ENCODE data around the gene RNF213. TPM values are rescaled to one million over a fixed set of nuclear protein-coding genes. Genes with fewer than 3 reads are reported as not detected.

Gene RNF213
- total and polyA plus RNA-seq, 12 donors, result 51.1 to 182 (median 122) TPM

GRCh38 chr17:80217703-80218362, 42.8 kb upstream of the RNF213 start:
- H3K27me3 ChIP-seq, result no peaks in the 10 kb centered on the region
- 92 to 100% (median 96%) methylated on average over 2 to 13 of the region's 13 CpGs for WGBS, 4 donors
- intact Hi-C loops (cut with DNase I), result loop anchor here in 1 of 2 donors (5.0 kb wide), 1 partner anchor 66 kb away; no protein-coding TSS in a partner anchor
- H3K9me3 ChIP-seq (replicated peaks in 1 of 3), result no peaks in the 10 kb centered on the region
- no peak for DNase-seq
- H3K36me3 ChIP-seq (replicated peaks in 1 of 2), result peaks cover 0 to 44% of the 10 kb centered on the region in 2 donors
- H3K4me3 ChIP-seq, result no peak overlapping the region
- no peak for TF ChIP-seq CTCF (IDR thresholded peaks at IDR 0.05)
- TF ChIP-seq POLR2A (IDR thresholded peaks at IDR 0.05), result no peak
- peaks cover 15 to 27% of the 10 kb centered on the region in 2 donors for H3K4me1 ChIP-seq (replicated peaks in 1 of 2)
- H3K27ac ChIP-seq, result no peak overlapping the region

- Histone ChIP-seq H3K4me3 (no peak overlapping the region), H3K27ac (peak overlapping the region in 1 of 5 donors; percentile 28), H3K9me3 (replicated peaks in 1 of 3) (no peaks in the 10 kb centered on the region), H3K27me3 (no peaks in the 10 kb centered on the region), H3K36me3 (replicated peaks in 1 of 2) (peaks cover 0 to 43% of the 10 kb centered on the region in 2 donors), H3K4me1 (replicated peaks in 1 of 2) (peaks cover 15 to 27% of the 10 kb centered on the region in 2 donors)
- no peak for TF ChIP-seq CTCF (IDR thresholded peaks at IDR 0.05)
- no peak for TF ChIP-seq POLR2A (IDR thresholded peaks at IDR 0.05)
- no peak for DNase-seq
- intact Hi-C loops (cut with DNase I), result loop anchor here in 1 of 2 donors (5.0 kb wide), 1 partner anchor 66 kb away; no protein-coding TSS in a partner anchor
- WGBS, 4 donors, result 71 to 95% (median 86%) methylated on average over 5 to 7 of the region's 7 CpGs
Observed at GRCh38 chr17:80218391-80218790, 42.3 kb upstream of the RNF213 start.

- Histone ChIP-seq H3K4me3 (peak overlapping the region; percentile 14 to 92 (median 78)), H3K4me1 (replicated peaks in 1 of 2) (peaks cover 15 to 27% of the 10 kb centered on the region in 2 donors), H3K9me3 (replicated peaks in 1 of 3) (no peaks in the 10 kb centered on the region), H3K36me3 (replicated peaks in 1 of 2) (peaks cover 0 to 35% of the 10 kb centered on the region in 2 donors), H3K27me3 (no peaks in the 10 kb centered on the region), H3K27ac (peak overlapping the region; percentile 32 to 95 (median 88))
- 19 to 30% (median 22%) methylated on average over 15 of the region's 15 CpGs for WGBS, 4 donors
- intact Hi-C loops (cut with DNase I), result loop anchor here in 1 of 2 donors (5.0 kb wide), 1 partner anchor 67 kb away; no protein-coding TSS in a partner anchor
- no peak for TF ChIP-seq POLR2A (IDR thresholded peaks at IDR 0.05)
- TF ChIP-seq CTCF (IDR thresholded peaks at IDR 0.05), result no peak
- peak; percentile 74 to 91 (median 86) for DNase-seq
Observed at GRCh38 chr17:80219013-80219762, 41.5 kb upstream of the RNF213 start.

- no peaks in the 10 kb centered on the region for H3K9me3 ChIP-seq (replicated peaks in 1 of 3)
- H3K36me3 ChIP-seq (replicated peaks in 1 of 2), result peaks cover 0 to 30% of the 10 kb centered on the region in 2 donors
- intact Hi-C loops (cut with DNase I), result loop anchor here (5.0 kb wide), 2 partner anchors 67 to 72 kb away; partner anchors contain the start of gene EIF4A3 (in 1 of the 2)
- H3K4me1 ChIP-seq (replicated peaks in 1 of 2), result peaks cover 15 to 27% of the 10 kb centered on the region in 2 donors
- 0% methylated on average over 4 to 5 of the region's 5 CpGs; no CpG with 5 or more reads in 1 of the 4 donors for WGBS, 4 donors
- no peak for TF ChIP-seq CTCF (IDR thresholded peaks at IDR 0.05)
- TF ChIP-seq POLR2A (IDR thresholded peaks at IDR 0.05), result no peak
- DNase-seq, result no peak
- H3K27ac ChIP-seq, result peak overlapping the region; percentile 32 to 95 (median 88)
- peak overlapping the region; percentile 14 to 92 (median 78) for H3K4me3 ChIP-seq
- H3K27me3 ChIP-seq, result no peaks in the 10 kb centered on the region
Observed at GRCh38 chr17:80219763-80220053, 40.9 kb upstream of the RNF213 start.

Measured in adrenal gland (tissue), 12 donors.